ENCODE measurements around the gene SRRT. TPM values are rescaled to one million over a fixed set of nuclear protein-coding genes. Genes with fewer than 3 reads are reported as not detected.

SRRT gene
- polyA plus RNA-seq, 4 donors: 152 to 174 (median 162) TPM

GRCh38 chr7:100880645-100881044 is 5.7 kb downstream of the SRRT start:
- DNase-seq (ENCODE audit: low read depth in 4 of 4, low spot score in 3 of 4): no peak

DNA sequence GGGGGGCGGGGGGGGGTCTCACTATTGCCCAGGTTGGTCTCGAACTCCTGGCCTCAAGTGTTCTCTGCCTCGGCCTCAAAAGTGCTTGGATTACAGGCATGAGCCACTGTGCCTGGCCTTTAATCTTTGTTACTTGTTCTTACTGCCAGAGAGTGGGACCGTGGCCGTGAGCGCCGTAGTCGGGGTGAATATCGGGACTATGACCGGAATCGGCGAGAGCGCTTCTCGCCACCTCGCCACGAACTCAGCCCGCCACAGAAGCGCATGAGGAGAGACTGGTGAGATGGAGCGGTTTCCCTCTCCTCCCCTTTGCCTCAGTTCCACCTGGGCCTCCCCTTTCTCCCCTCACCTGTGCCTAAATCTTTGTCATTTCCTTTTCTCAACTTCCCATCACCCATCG is 6.2 kb downstream of the SRRT start:
- no peak for DNase-seq (ENCODE audit: low read depth in 4 of 4, low spot score in 3 of 4)

- DNase-seq (ENCODE audit: low read depth in 4 of 4, low spot score in 3 of 4): no peak
Observed at GRCh38 chr7:100882201-100882600, 7.3 kb downstream of the SRRT start.

DNA sequence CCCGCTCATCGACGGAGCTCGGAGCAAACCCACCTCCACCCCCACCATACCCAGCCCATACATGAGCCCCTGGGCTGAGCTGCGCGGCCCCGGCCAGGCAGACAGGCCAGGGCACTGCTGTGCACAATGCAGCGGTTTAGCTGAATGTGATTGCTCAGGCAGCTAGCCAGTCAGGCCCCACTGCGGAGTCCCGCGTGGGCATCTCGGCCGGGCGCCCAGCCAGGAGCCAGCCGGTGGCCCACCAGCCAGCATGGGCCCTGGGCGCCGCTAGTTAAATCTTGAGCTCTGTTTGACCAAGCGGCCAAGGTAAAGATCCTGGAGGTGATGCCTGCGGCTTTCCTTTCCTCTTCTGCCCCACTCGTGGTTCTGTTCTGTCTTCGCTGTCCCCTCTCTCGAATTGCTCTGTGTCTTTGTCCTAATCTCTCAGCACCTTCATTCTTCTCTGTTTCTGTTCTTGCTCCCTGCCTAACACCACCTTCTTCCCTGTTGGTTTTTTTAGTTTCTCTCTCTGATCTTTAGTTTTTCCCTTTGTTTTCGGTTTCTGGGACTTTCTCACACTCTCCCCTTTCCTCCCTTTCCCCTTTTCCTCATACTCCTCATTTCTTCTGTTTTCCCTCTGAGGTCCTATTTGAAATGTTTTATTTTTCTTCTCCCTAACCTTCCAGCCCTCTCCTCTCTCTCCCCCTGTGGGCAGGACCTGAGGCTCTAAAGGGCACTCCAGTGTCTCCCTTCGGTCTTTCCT is 8.1 kb downstream of the SRRT start:
- no peak for DNase-seq (ENCODE audit: low read depth in 4 of 4, low spot score in 3 of 4)

DNA sequence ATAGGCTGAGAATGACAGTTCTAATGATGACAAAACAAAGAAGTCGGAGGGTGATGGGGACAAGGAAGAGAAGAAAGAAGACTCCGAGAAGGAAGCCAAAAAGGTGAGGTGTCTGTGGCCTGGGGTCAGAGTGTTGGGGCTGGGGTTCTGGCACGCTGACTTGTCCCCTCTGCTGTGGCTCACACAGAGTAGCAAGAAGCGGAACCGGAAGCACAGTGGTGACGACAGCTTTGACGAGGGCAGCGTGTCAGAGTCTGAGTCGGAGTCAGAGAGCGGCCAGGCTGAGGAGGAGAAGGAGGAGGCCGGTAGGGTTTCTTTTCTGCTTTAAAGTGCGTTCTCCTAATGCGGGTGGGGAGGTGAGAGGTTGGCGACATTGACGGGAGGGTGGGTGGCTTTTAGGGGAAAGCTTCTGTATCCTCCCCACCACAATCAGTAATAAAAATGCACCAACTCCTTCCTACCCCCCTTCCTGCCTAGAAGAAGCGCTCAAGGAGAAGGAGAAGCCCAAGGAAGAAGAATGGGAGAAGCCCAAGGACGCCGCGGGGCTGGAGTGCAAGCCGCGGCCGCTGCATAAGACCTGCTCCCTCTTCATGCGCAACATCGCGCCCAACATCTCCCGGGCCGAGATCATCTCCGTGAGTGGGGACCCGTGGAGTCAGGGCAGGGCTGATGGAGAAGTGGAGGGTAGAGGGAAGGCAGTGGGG is 10.0 kb downstream of the SRRT start:
- no peak for DNase-seq (ENCODE audit: low read depth in 4 of 4, low spot score in 3 of 4)

GRCh38 chr7:100885440-100886141 is 10.7 kb downstream of the SRRT start:
- no peak for DNase-seq (ENCODE audit: low read depth in 4 of 4, low spot score in 3 of 4)

DNA sequence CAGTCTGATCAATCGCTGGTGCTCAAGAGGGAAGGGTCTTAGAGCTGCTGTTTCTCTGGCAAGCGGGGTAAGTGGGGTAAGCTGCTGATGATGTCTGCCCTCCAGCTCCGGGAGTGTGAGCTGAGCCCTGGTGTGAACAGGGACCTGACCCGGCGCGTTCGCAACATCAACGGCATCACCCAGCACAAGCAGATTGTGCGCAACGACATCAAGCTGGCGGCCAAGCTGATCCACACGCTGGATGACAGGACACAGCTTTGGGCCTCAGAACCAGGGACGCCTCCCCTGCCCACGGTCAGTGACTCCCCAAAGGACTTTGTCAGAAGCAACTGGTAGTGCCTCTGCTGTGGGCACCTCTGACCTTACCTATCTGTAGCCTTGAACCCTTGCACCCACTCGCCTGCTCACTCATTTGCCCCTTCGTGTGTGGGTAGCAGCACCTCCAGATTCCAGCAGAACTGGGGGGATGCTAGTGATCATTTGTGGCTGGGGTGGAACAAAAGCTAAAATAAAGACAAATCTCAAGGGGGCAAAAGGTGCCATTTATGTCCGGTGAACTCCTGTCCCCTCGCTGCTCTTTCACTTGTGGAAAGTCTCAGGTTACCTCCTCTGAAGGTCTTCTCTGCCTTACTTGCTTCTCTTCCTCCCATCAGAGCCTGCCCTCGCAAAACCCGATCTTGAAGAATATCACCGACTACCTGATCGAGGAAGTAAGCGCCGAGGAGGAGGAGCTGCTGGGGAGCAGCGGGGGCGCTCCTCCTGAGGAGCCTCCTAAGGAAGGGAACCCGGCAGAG is 11.4 kb downstream of the SRRT start:
- no peak for DNase-seq (ENCODE audit: low read depth in 4 of 4, low spot score in 3 of 4)

GRCh38 chr7:100886936-100887515 is 12.1 kb downstream of the SRRT start:
- no peak for DNase-seq (ENCODE audit: low read depth in 4 of 4, low spot score in 3 of 4)

- no peak for DNase-seq (ENCODE audit: low read depth in 4 of 4, low spot score in 3 of 4)
Observed at GRCh38 chr7:100887516-100888290, 12.8 kb downstream of the SRRT start.

DNA sequence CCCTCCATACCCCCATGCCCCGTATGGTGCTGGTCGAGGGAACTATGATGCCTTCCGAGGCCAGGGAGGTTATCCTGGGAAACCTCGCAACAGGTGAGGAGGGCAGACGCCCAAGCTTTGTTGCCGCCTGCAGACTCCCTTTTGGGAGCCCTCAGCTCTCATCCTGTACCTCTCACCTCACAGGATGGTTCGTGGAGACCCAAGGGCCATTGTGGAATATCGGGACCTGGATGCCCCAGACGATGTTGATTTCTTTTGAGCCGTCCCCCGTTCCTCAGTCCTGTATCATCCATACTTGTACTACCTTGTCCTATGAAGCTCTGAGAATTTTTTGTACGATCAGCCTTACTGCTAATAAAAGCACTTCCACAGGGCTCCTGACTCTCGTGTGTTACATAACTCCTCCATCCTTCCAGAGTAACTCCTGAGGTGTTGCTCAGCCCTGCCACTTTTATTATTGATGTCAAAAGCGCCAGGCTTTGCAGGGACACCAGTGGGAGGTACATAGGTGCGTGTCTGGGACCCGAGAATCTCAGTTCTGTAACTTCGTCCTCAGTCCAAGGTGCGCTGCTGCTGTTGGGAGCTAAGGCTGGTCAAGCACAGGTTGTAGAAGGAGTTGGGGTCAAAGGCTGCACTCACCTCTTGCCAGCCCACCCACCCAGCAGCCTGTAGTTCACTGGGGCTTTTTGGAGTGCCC is 13.5 kb downstream of the SRRT start:
- DNase-seq (ENCODE audit: low read depth in 4 of 4, low spot score in 3 of 4): no peak

- no peak for DNase-seq (ENCODE audit: low read depth in 4 of 4, low spot score in 3 of 4)
Observed at GRCh38 chr7:100888988-100889750, 14.3 kb downstream of the SRRT start, which contains the start of gene UFSP1. Gene UFSP1 (minus strand): TSS chr7:100889715. CDS start chr7:100889271, 444 bp downstream.

DNA sequence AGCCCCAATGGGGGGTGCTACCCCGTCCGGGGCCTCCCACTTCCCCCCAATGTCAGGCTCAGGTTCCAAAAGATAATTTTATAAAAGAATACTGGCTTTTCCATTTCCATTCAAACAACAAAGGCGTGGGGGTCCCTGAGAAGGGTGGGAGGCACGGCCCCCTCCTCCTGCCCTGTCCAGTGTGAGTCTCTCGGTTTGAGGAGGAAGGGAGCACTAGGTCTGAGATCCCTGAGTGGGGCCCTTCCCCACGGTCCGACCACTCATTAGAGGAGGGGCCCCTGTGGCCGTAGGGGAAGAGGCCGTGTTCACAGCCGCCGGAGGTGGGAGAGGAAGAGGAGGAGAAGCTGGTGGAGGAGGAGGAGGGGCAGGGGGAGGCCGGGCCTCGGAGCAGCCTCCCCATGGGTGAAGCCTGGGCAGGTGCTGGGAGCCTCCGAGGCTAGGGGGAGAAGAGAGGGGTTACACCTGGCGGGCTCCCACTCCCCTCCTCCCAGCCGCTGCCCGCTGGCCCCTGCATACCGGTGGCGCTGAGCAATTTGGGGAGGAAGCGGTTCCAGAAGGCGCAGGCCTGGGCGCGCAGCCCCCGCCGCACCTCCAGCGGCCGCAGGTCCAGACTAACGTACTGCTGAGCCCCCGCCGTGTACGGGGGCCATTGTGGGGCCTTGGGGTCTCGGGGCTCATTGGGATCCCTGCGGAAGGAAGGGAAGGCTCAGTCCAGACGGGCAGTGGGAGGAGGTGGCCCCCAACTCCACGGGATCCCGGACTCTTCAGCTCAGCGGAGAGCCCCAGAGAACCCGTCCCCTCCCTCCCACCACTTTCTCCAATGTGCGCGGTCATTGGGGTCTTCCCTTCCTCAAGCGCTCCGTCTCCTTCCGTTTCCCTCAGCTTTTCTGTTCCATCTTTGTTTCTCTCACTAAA is 16.0 kb downstream of the SRRT start:
- no peak for DNase-seq (ENCODE audit: low read depth in 4 of 4, low spot score in 3 of 4)

- no peak for DNase-seq (ENCODE audit: low read depth in 4 of 4, low spot score in 3 of 4)
Observed at GRCh38 chr7:100891568-100892247, 16.8 kb downstream of the SRRT start.

- DNase-seq (ENCODE audit: low read depth in 4 of 4, low spot score in 3 of 4): no peak
Observed at GRCh38 chr7:100892364-100893317, 17.7 kb downstream of the SRRT start.

GRCh38 chr7:100893318-100893895 is 18.5 kb downstream of the SRRT start:
- no peak for DNase-seq (ENCODE audit: low read depth in 4 of 4, low spot score in 3 of 4)

Data from right renal pelvis (tissue), 4 donors.